Prostate gland (tissue), 2 donors: ENCODE results near the gene PIK3IP1. TPM values are rescaled to one million over a fixed set of nuclear protein-coding genes. Genes with fewer than 3 reads are reported as not detected.

Experiments
- DNase-seq: peaks from one replicate; pipeline ENCODE4 v3.0.0-alpha.2; 2019; ENCODE audit warnings: low spot score
- H3K27ac ChIP-seq, 2 donors: fragments of 200-600 bp; sonication (generic); 2 replicates each; pipeline ENCODE4 v1.5.1; 2017 to 2019
- H3K27me3 ChIP-seq: fragments of 200-600 bp; sonication (generic); replicated peaks from 2 replicates; pipeline ENCODE4 v1.5.1; 2019; ENCODE audit not compliant: insufficient read depth
- H3K36me3 ChIP-seq, 2 donors: fragments of 200-600 bp; sonication (generic); 1 replicate in 1 of 2; 2 replicates in 1 of 2; pipeline versions ENCODE4 v1.5.1 to v1.8.1; 2017 to 2019
- H3K4me1 ChIP-seq: fragments of 200-600 bp; sonication (generic); replicated peaks from 2 replicates; pipeline ENCODE4 v1.5.1; 2019
- H3K4me3 ChIP-seq, 2 donors: fragments of 200-600 bp; sonication (generic); 2 replicates each; pipeline ENCODE4 v1.5.1; 2017 to 2019
- H3K9me3 ChIP-seq: fragments of 200-600 bp; sonication (generic); 2 replicates; pipeline ENCODE4 v1.5.1; 2017
- CTCF ChIP-seq, 4 experiments: fragments of 200-600 bp in 2 of 4; fragments of 450-650 bp in 2 of 4; sonication (generic) in 2 of 4; IDR thresholded peaks; 1 replicate in 3 of 4; 2 replicates in 1 of 4; pipeline ENCODE4 v1.5.1; 2016 to 2019; ENCODE audit warnings: antibody characterized with exemption in 4 of 4, mild to moderate bottlenecking in 2 of 4, moderate library complexity in 2 of 4
- POLR2A ChIP-seq: fragments of 450-650 bp; IDR thresholded peaks from one replicate; pipeline ENCODE4 v1.6.1; 2016; ENCODE audit warnings: antibody characterized with exemption, mild to moderate bottlenecking
- POLR2AphosphoS5 ChIP-seq: sonication (generic); formaldehyde crosslinking; IDR thresholded peaks from one replicate; pipeline ENCODE4 v1.6.1; 2017; ENCODE audit warnings: antibody characterized with exemption
- WGBS: methylation state at CpG from one replicate; pipeline ENCODE4 v1.1.5; 2018; 5-methylcytosine and 5-hydroxymethylcytosine counted together
- intact Hi-C: fragments of 100-400 bp; cut with DNase I; formaldehyde crosslinking; loops from one replicate; pipeline ENCODE4 v1.14.2; 2022
- total RNA-seq, 2 donors: library from RNA; depleted of rRNA; stranded (reverse); fragments of >200 nt; gene quantifications; one replicate each; pipeline ENCODE4 v1.1.0, GENCODE V29; 2016

PIK3IP1 gene
- total RNA-seq, 2 donors from 2014 or later = 25.6 to 124 TPM

GRCh38 chr22:31300896-31301295 lies 8.6 kb upstream of the PIK3IP1 start:
- Histone ChIP-seq H3K4me3 (no peak overlapping the region), H3K36me3 (no peaks in the 10 kb centered on the region), H3K4me1 (no peaks in the 10 kb centered on the region), H3K9me3 (no peaks in the 10 kb centered on the region), H3K27ac (no peak overlapping the region), H3K27me3 (no peaks in the 10 kb centered on the region)
- DNase-seq = no peak
- intact Hi-C loops = no loop called here
- no peak for TF ChIP-seq CTCF (IDR thresholded peaks at IDR 0.05)
- TF ChIP-seq POLR2AphosphoS5 = no peak
- no peak for TF ChIP-seq POLR2A
- WGBS = 73% methylated on average over 3 of the region's 3 CpGs

- H3K27me3 ChIP-seq = no peaks in the 10 kb centered on the region
- H3K36me3 ChIP-seq = no peaks in the 10 kb centered on the region
- no peaks in the 10 kb centered on the region for H3K9me3 ChIP-seq
- no peak for DNase-seq
- no peak overlapping the region for H3K4me3 ChIP-seq
- 29% methylated on average over 5 of the region's 5 CpGs for WGBS
- no peaks in the 10 kb centered on the region for H3K4me1 ChIP-seq
- H3K27ac ChIP-seq = peak overlapping the region; percentile 16 to 52
- intact Hi-C loops = no loop called here
- TF ChIP-seq POLR2A (no peak), CTCF (IDR thresholded peaks at IDR 0.05) (no peak), POLR2AphosphoS5 (no peak)
Measured at GRCh38 chr22:31295831-31296657, 3.8 kb upstream of the PIK3IP1 start.

- Histone ChIP-seq H3K27me3 (no peaks in the 10 kb centered on the region), H3K36me3 (no peaks in the 10 kb centered on the region), H3K27ac (peak overlapping the region; percentile 16 to 52), H3K4me3 (no peak overlapping the region), H3K4me1 (no peaks in the 10 kb centered on the region), H3K9me3 (no peaks in the 10 kb centered on the region)
- no peak for DNase-seq
- 59% methylated on average over 3 of the region's 3 CpGs for WGBS
- intact Hi-C loops = no loop called here
- TF ChIP-seq POLR2A (no peak), CTCF (IDR thresholded peaks at IDR 0.05) (no peak)
Measured at GRCh38 chr22:31295360-31295759, 3.1 kb upstream of the PIK3IP1 start.

GRCh38 chr22:31291481-31292235 lies 630 bp downstream of the PIK3IP1 start:
- no peaks in the 10 kb centered on the region for H3K9me3 ChIP-seq
- DNase-seq = no peak
- H3K4me3 ChIP-seq = peak overlapping the region; percentile 41 to 48
- intact Hi-C loops = no loop called here
- TF ChIP-seq POLR2AphosphoS5 = no peak
- TF ChIP-seq POLR2A = no peak
- no peak for TF ChIP-seq CTCF (IDR thresholded peaks at IDR 0.05)
- H3K4me1 ChIP-seq = no peaks in the 10 kb centered on the region
- under 1% methylated on average over 20 of the region's 20 CpGs for WGBS
- no peaks in the 10 kb centered on the region for H3K36me3 ChIP-seq
- peak overlapping the region; percentile 85 to 91 for H3K27ac ChIP-seq
- no peaks in the 10 kb centered on the region for H3K27me3 ChIP-seq
